Fibroblast of gingiva (primary cell): ENCODE measurements around the gene VPS26B.
"Not testable (repeated sequence)": the region's sequence is repeated elsewhere in the genome, so short reads cannot be mapped to it uniquely, and the experiment has no call there.

Experiments used
- DNase-seq: peaks from one replicate; pipeline ENCODE4 v3.0.0-alpha.2; 2011; ENCODE audit warnings: low read depth

VPS26B gene

GRCh38 chr11:134258577-134258976, 34.1 kb downstream of the VPS26B start:
- no peak for DNase-seq

GRCh38 chr11:134260503-134260902, 36.0 kb downstream of the VPS26B start:
- no peak for DNase-seq

GRCh38 chr11:134260983-134261382, 36.5 kb downstream of the VPS26B start:
- DNase-seq: no peak

GRCh38 chr11:134261626-134262488, 37.4 kb downstream of the VPS26B start:
- no peak for DNase-seq

GRCh38 chr11:134264966-134265764, 40.7 kb downstream of the VPS26B start:
- DNase-seq: no peak

- no peak for DNase-seq
Observed at GRCh38 chr11:134266440-134266839, 42.0 kb downstream of the VPS26B start.

- DNase-seq: peak; percentile 86
Observed at GRCh38 chr11:134266841-134267251, 42.4 kb downstream of the VPS26B start.

- DNase-seq: no peak
Observed at GRCh38 chr11:134267461-134267860, 43.0 kb downstream of the VPS26B start.

GRCh38 chr11:134267966-134268365, 43.5 kb downstream of the VPS26B start:
- no peak for DNase-seq

- DNase-seq: no peak
Observed at GRCh38 chr11:134270250-134270714, 45.8 kb downstream of the VPS26B start.

- no peak for DNase-seq
Observed at GRCh38 chr11:134271978-134272377, 47.5 kb downstream of the VPS26B start.

GRCh38 chr11:134272381-134273316, 48.2 kb downstream of the VPS26B start:
- peak; percentile 28 for DNase-seq

GRCh38 chr11:134273317-134273712, 48.8 kb downstream of the VPS26B start:
- no peak for DNase-seq

GRCh38 chr11:134275188-134275533, 50.7 kb downstream of the VPS26B start:
- no peak for DNase-seq

- DNase-seq: no peak
Observed at GRCh38 chr11:134275534-134276395, 51.3 kb downstream of the VPS26B start, which contains the start of gene GLB1L3. TSS of gene GLB1L3 (plus strand) at chr11:134276379. CDS start at chr11:134276741, 362 bp downstream.

- no peak for DNase-seq
Observed at GRCh38 chr11:134276396-134277182, 52.1 kb downstream of the VPS26B start.

- no peak for DNase-seq
Observed at GRCh38 chr11:134277183-134278001, 52.9 kb downstream of the VPS26B start.

- no peak for DNase-seq
Observed at GRCh38 chr11:134278356-134278755, 53.9 kb downstream of the VPS26B start.

GRCh38 chr11:134281635-134282034, 57.2 kb downstream of the VPS26B start:
- not testable (repeated sequence) for DNase-seq
